Measurements from ENCODE around the gene C3orf18.
A peak's percentile ranks its signal among the peaks of the same experiment; 100 is the strongest.
"Not testable (repeated sequence)": the region's sequence is repeated elsewhere in the genome, so short reads cannot be mapped to it uniquely, and the experiment has no call there.

The C3orf18 gene

DNA sequence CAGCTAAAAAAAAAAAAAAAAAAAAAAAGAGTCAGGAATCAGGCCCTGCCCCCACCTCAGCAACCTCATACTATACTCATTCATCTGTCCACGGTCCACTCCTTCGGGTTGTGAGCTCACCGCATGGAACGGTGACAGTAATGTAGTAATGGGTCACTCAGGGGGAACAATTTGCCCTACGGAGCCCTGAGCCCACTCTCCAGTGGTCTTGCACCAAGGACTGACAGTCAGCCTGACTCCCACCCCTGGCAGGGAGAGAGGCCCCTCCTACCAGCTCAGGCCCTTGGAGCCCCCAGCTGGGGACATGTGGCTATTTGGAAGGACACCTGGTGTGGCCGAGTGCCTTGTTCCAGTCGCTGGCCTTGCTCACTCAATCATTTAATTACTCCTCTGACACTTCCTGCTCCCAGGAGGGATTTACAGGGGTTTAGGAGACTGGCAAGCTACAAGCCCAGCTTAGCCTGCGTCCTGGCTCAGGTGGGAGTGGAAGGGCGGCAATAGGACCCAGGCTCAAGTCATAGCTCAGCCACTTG, 44.2 kb downstream of the C3orf18 start:
- WGBS (ENCODE audit: insufficient coverage, insufficient read length): no CpG with 5 or more reads among the region's 9 CpGs
- Histone ChIP-seq H3K27ac (ENCODE audit: low read length) (no peak overlapping the region), H3K36me3 (ENCODE audit: control insufficient read depth, insufficient read depth, low read length) (no peaks in the 10 kb centered on the region), H3K4me3 (ENCODE audit: low read length) (no peak overlapping the region), H3K9me3 (ENCODE audit: control insufficient read depth, insufficient read depth, low read length) (no peaks in the 10 kb centered on the region), H3K4me1 (ENCODE audit: control insufficient read depth, insufficient read depth, low read length) (peaks cover 7% of the 10 kb centered on the region; the same call in 1 of the 2 replicates), H3K27me3 (ENCODE audit: control insufficient read depth, insufficient read depth, low read length) (no peaks in the 10 kb centered on the region)
- no peak for DNase-seq (ENCODE audit: low read depth, low spot score)

DNA sequence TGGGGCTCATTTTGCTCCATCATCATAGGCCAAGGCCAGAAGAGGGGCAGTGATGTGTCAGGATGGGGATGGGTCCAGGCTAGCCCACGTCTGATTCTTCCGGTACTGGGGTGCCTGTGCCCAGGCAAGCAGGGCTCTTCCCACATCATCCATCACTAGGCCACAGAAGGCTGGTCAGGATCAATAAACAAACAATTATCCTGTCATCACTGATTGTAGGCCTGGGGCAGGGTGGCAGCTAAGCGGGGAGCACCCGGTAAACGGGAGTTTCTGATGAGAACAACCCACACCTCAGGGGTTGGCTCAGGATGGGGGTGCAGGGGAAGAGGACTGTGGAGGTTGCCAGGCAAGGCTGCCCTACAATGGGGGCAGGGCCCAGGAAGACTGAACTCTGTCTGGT, 46.0 kb downstream of the C3orf18 start:
- Histone ChIP-seq H3K4me3 (ENCODE audit: low read length) (no peak overlapping the region), H3K36me3 (ENCODE audit: control insufficient read depth, insufficient read depth, low read length) (no peaks in the 10 kb centered on the region), H3K4me1 (ENCODE audit: control insufficient read depth, insufficient read depth, low read length) (peaks cover 9% of the 10 kb centered on the region; the same call in 1 of the 2 replicates), H3K9me3 (ENCODE audit: control insufficient read depth, insufficient read depth, low read length) (no peaks in the 10 kb centered on the region), H3K27ac (ENCODE audit: low read length) (no peak overlapping the region), H3K27me3 (ENCODE audit: control insufficient read depth, insufficient read depth, low read length) (no peaks in the 10 kb centered on the region)
- no CpG with 5 or more reads among the region's 5 CpGs for WGBS (ENCODE audit: insufficient coverage, insufficient read length)
- DNase-seq (ENCODE audit: low read depth, low spot score): no peak

DNA sequence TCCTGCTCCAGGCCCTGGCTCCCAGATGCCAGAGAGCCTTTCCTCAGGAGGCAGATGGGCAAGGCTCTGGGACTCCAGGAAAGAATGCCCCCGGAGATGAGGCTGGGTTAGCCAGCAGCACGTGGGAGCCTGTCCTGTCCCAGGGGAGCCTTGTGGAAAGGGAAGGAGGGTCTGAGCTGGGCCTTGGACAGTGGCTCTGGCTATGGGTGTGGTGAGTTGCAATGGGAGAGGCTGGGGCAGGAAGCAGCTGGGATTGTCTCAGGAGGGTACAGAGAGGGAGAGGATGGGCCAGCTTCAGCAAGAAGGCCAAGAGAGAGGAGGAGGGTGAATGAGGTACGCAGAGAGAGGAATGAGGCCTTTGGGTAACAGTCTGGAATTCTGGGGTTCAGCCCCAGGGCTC, 46.7 kb downstream of the C3orf18 start:
- Histone ChIP-seq H3K27ac (ENCODE audit: low read length) (no peak overlapping the region), H3K36me3 (ENCODE audit: control insufficient read depth, insufficient read depth, low read length) (no peaks in the 10 kb centered on the region), H3K4me1 (ENCODE audit: control insufficient read depth, insufficient read depth, low read length) (peaks cover 8% of the 10 kb centered on the region; the same call in 1 of the 2 replicates), H3K9me3 (ENCODE audit: control insufficient read depth, insufficient read depth, low read length) (no peaks in the 10 kb centered on the region), H3K4me3 (ENCODE audit: low read length) (no peak overlapping the region), H3K27me3 (ENCODE audit: control insufficient read depth, insufficient read depth, low read length) (no peaks in the 10 kb centered on the region)
- DNase-seq (ENCODE audit: low read depth, low spot score): no peak
- no CpG with 5 or more reads among the region's 3 CpGs for WGBS (ENCODE audit: insufficient coverage, insufficient read length)

DNA sequence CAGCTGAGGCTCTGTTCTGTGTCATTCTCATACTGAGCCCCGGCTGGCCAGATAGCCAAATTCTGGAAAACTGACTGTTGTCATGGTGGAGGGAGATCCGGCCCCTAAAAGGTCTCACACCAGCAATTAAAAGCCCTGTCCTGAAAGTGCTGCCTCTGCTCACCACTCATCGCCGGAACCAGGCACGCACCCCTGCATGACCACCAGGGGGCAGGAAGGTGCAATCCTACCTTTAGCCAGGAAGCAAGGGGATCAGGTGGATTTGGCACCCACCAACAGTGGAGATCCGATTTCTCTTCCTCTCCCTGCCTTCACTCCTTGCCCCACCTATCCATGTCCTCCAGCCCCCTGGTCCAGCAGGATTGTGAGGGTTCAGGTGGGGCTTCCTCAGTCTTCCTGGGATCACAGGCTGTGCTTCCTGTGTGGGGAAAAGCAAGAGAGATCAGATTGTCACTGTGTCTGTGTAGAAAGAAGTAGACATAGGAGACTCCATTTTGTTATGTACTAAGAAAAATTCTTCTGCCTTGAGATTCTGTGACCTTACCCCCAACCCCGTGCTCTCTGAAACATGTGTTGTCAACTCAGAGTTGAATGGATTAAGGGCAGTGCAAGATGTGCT, 48.0 kb downstream of the C3orf18 start:
- Histone ChIP-seq H3K9me3 (ENCODE audit: control insufficient read depth, insufficient read depth, low read length) (no peaks in the 10 kb centered on the region), H3K4me3 (ENCODE audit: low read length) (no peak overlapping the region), H3K4me1 (ENCODE audit: control insufficient read depth, insufficient read depth, low read length) (peaks cover 12% of the 10 kb centered on the region), H3K27ac (ENCODE audit: low read length) (no peak overlapping the region), H3K27me3 (ENCODE audit: control insufficient read depth, insufficient read depth, low read length) (no peaks in the 10 kb centered on the region), H3K36me3 (ENCODE audit: control insufficient read depth, insufficient read depth, low read length) (no peaks in the 10 kb centered on the region)
- DNase-seq (ENCODE audit: low read depth, low spot score): peak; percentile 76
- no CpG with 5 or more reads among the region's 7 CpGs for WGBS (ENCODE audit: insufficient coverage, insufficient read length)

DNA sequence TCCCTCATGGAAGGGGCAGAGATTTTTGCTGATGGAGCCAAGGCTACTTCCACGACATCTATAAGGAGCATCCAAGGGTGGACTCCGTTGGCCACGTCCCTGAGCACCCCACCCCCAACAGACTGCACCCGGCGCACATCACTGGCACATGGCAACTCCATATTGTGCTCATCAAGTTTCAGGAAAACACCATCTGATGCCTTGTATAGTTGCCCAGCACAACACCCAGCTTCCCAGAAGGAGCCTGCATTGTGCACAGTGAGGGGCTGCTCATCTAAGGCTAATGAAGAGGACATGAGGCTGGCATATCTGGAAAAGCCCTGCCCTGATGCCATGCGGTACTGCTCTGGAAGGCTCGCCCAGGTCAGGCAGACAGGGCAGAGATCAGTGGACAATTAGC, 49.1 kb downstream of the C3orf18 start:
- Histone ChIP-seq H3K4me3 (ENCODE audit: low read length) (no peak overlapping the region), H3K27me3 (ENCODE audit: control insufficient read depth, insufficient read depth, low read length) (no peaks in the 10 kb centered on the region), H3K9me3 (ENCODE audit: control insufficient read depth, insufficient read depth, low read length) (no peaks in the 10 kb centered on the region), H3K27ac (ENCODE audit: low read length) (no peak overlapping the region), H3K36me3 (ENCODE audit: control insufficient read depth, insufficient read depth, low read length) (no peaks in the 10 kb centered on the region), H3K4me1 (ENCODE audit: control insufficient read depth, insufficient read depth, low read length) (peaks cover 12% of the 10 kb centered on the region)
- DNase-seq (ENCODE audit: low read depth, low spot score): no peak
- no CpG with 5 or more reads among the region's 7 CpGs for WGBS (ENCODE audit: insufficient coverage, insufficient read length)

DNA sequence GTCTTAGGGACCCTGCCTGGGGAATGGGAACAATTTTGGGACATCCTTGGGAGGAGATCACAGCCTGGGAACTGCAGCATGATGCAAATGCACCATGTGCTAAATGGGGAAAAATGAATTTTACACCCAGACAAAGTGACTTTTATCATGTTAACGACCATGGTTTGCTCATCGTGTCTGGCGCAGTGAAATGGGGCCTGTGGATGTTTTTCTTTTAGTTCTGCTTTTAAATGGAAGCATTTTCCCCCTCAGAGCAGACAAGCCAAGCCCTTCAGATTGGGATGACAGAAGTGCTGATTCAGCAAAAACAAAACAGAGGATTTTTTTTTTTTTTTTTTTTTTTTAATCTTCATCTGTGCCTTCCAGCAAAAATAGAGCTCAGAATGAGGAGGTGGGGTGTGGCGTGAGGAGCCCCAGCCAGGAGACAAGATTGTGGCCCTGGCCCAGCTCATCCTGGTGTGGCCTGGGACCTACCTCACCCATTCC, 49.8 kb downstream of the C3orf18 start:
- H3K36me3 ChIP-seq (ENCODE audit: control insufficient read depth, insufficient read depth, low read length): no peaks in the 10 kb centered on the region
- H3K27ac ChIP-seq (ENCODE audit: low read length): no peak overlapping the region
- DNase-seq (ENCODE audit: low read depth, low spot score): no peak
- no peak overlapping the region for H3K4me3 ChIP-seq (ENCODE audit: low read length)
- no CpG with 5 or more reads among the region's 4 CpGs for WGBS (ENCODE audit: insufficient coverage, insufficient read length)
- no peaks in the 10 kb centered on the region for H3K9me3 ChIP-seq (ENCODE audit: control insufficient read depth, insufficient read depth, low read length)
- H3K4me1 ChIP-seq (ENCODE audit: control insufficient read depth, insufficient read depth, low read length): peaks cover 12% of the 10 kb centered on the region
- H3K27me3 ChIP-seq (ENCODE audit: control insufficient read depth, insufficient read depth, low read length): no peaks in the 10 kb centered on the region

DNA sequence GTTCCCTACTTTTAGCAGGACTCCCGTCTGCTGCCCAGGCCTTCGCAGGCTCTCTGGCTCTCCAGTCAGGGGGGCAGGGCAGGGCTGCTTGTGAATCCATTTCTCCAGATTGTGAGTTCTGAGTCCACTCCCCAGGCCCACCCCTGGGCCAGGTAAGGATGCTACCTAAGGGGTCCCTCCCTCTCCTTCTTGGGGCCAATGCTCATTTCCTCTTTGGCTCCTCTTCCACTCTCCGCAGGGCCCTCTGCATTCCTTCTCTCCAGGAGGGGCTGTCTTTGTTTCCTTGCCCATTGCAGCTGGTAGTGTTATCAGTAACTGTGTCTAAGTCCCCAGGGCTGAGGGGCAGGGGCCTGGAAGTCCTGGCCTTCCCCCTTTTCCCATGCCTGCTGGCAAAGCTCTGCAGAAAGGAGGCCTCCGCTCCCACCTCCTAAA, 51.1 kb downstream of the C3orf18 start:
- H3K27me3 ChIP-seq (ENCODE audit: control insufficient read depth, insufficient read depth, low read length): no peaks in the 10 kb centered on the region
- no peak overlapping the region for H3K4me3 ChIP-seq (ENCODE audit: low read length)
- no CpG with 5 or more reads among the region's 4 CpGs for WGBS (ENCODE audit: insufficient coverage, insufficient read length)
- no peaks in the 10 kb centered on the region for H3K36me3 ChIP-seq (ENCODE audit: control insufficient read depth, insufficient read depth, low read length)
- H3K27ac ChIP-seq (ENCODE audit: low read length): no peak overlapping the region
- DNase-seq (ENCODE audit: low read depth, low spot score): peak; percentile 57
- H3K9me3 ChIP-seq (ENCODE audit: control insufficient read depth, insufficient read depth, low read length): no peaks in the 10 kb centered on the region
- H3K4me1 ChIP-seq (ENCODE audit: control insufficient read depth, insufficient read depth, low read length): peaks cover 12% of the 10 kb centered on the region

DNA sequence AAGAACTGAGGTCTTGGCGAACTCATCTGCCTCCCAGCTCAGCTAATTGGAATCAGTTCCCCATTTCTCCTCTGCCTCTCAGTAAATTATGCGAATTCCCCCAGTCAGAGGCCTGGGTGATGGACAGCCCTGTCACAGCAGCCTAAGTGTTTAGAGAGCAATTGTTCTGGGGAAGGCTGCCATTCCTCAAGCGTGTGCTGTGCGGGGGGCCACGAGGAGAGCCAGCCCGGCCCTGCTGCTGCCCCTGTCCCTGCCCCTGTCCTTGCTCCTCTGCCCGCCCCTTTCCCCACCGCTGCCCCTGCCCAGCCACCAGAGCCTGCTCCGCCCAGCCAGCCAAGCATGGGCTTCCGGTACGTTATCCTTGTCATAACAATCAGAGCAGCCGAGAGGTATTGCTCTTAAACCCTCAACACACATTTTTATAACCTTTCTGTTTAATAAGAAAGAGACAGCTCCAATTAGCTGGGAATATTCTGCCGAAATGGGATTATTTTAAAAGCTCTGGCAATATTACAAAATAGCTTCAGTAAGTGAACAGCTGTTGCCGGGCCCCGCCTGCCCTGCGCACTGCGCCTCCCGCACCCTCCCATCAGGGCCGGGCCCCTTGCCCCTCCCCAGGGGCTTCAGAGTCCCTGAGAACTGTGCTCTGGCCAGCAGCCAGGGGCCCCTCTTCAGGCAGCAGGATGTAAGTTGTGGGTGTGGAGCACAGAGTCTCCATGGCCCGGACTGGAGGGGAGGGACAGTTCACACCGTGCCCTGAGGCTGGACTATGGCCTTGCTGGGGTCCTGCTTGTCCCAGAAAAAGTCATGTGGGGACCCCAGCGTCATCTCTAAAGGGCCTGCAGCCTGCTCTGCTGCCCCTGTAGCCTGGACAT, 51.7 kb downstream of the C3orf18 start:
- Histone ChIP-seq H3K27ac (ENCODE audit: low read length) (no peak overlapping the region), H3K4me3 (ENCODE audit: low read length) (no peak overlapping the region), H3K36me3 (ENCODE audit: control insufficient read depth, insufficient read depth, low read length) (no peaks in the 10 kb centered on the region), H3K9me3 (ENCODE audit: control insufficient read depth, insufficient read depth, low read length) (no peaks in the 10 kb centered on the region), H3K4me1 (ENCODE audit: control insufficient read depth, insufficient read depth, low read length) (peaks cover 10% of the 10 kb centered on the region), H3K27me3 (ENCODE audit: control insufficient read depth, insufficient read depth, low read length) (no peaks in the 10 kb centered on the region)
- no CpG with 5 or more reads among the region's 22 CpGs for WGBS (ENCODE audit: insufficient coverage, insufficient read length)
- DNase-seq (ENCODE audit: low read depth, low spot score): peak; percentile 39

DNA sequence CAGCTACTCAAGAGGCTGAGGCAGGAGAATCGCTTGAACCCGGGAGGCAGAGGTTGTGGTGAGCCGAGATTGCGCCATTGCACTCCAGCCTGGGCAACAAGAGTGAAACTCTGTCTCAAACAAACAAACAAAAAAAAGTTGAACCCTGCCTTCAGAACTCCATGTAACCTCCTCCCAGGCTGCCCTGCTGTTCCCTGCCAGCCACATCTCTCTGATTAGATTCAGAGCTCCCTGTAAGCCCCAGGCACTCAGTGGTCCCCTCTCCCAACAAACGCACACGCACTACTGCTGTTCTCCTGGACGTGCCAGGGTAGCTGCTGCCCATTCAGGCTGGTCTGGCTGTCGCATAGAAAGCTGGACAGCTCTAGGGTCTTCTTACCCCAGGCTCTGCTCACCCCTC, 54.6 kb downstream of the C3orf18 start:
- not testable (repeated sequence) for H3K4me3 ChIP-seq (ENCODE audit: low read length); H3K4me1 ChIP-seq (ENCODE audit: control insufficient read depth, insufficient read depth, low read length); H3K36me3 ChIP-seq (ENCODE audit: control insufficient read depth, insufficient read depth, low read length); H3K27ac ChIP-seq (ENCODE audit: low read length); H3K27me3 ChIP-seq (ENCODE audit: control insufficient read depth, insufficient read depth, low read length); H3K9me3 ChIP-seq (ENCODE audit: control insufficient read depth, insufficient read depth, low read length); DNase-seq (ENCODE audit: low read depth, low spot score)
- WGBS (ENCODE audit: insufficient coverage, insufficient read length): no CpG with 5 or more reads among the region's 8 CpGs

DNA sequence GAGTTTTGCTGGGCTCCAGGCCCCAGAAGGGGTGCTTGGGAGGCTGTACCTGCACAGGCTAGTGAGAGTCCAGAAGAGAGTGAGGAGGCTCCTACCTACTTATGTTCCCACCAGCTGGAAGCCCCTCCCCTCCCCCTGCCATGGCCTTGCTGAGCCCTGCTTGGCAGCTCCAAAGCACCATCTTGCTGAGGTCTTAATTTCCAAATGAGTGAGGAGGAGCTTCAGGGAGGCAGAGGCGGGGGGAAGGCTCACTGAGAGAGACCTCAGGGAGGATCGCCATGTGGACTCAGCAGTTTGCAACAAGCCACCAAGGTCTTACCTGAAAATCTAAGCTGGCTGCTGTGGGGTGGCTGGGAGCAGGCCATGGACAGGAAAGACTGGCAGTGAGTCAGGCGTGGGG, 55.4 kb downstream of the C3orf18 start:
- Histone ChIP-seq H3K9me3 (ENCODE audit: control insufficient read depth, insufficient read depth, low read length) (no peaks in the 10 kb centered on the region), H3K27me3 (ENCODE audit: control insufficient read depth, insufficient read depth, low read length) (no peaks in the 10 kb centered on the region), H3K4me3 (ENCODE audit: low read length) (no peak overlapping the region), H3K27ac (ENCODE audit: low read length) (no peak overlapping the region), H3K4me1 (ENCODE audit: control insufficient read depth, insufficient read depth, low read length) (peaks cover 7% of the 10 kb centered on the region), H3K36me3 (ENCODE audit: control insufficient read depth, insufficient read depth, low read length) (no peaks in the 10 kb centered on the region)
- WGBS (ENCODE audit: insufficient coverage, insufficient read length): no CpG with 5 or more reads among the region's 3 CpGs
- DNase-seq (ENCODE audit: low read depth, low spot score): no peak

All from iPS DF 6.9 (cell line).